Measurements from ENCODE around the gene GSK3B.
"Not testable (repeated sequence)": the region's sequence is repeated elsewhere in the genome, so short reads cannot be mapped to it uniquely, and the experiment has no call there.

The GSK3B gene

GRCh38 chr3:120059081-120059864 is 35.0 kb downstream of the GSK3B start:
- Histone ChIP-seq H3K9ac (ENCODE audit: low read length) (no peak overlapping the region), H3K27ac (ENCODE audit: low read length) (no peak overlapping the region), H3K4me3 (ENCODE audit: low read length) (no peak overlapping the region), H3K4me2 (ENCODE audit: low read depth, low read length) (no peak overlapping the region), H3K9me2 (replicated peaks; ENCODE audit: insufficient read depth, low read length) (no peaks in the 10 kb centered on the region), H2AFZ (ENCODE audit: low read length) (no peak overlapping the region), H3K4me1 (ENCODE audit: low read length) (no peaks in the 10 kb centered on the region), H3K36me3 (replicated peaks; ENCODE audit: insufficient read depth, low read length) (no peaks in the 10 kb centered on the region; the same call in 1 of the 2 replicates), H3K9me3 (replicated peaks; ENCODE audit: insufficient read depth, low read length) (no peaks in the 10 kb centered on the region), H3F3A (ENCODE audit: insufficient read depth, low read length) (no peaks in the 10 kb centered on the region), H4K20me1 (ENCODE audit: insufficient read depth, low read length) (peaks cover 18% of the 10 kb centered on the region; the same call in 1 of the 2 replicates), H3K79me2 (ENCODE audit: low read length) (peaks cover 98% of the 10 kb centered on the region), H3K27me3 (replicated peaks; ENCODE audit: insufficient read depth, low read length) (no peaks in the 10 kb centered on the region)
- TF ChIP-seq EZH2phosphoT487 (IDR thresholded peaks at IDR 0.05; ENCODE audit: low read length) (no peak), EZH2 (optimal IDR thresholded peaks at IDR 0.05; ENCODE audit: low read depth, low read length) (no peak), CTCF (IDR thresholded peaks at IDR 0.05; ENCODE audit: low read length) (no peak)
- DNase-seq = no peak

- Histone ChIP-seq H3K4me2 (ENCODE audit: low read depth, low read length) (no peak overlapping the region), H4K20me1 (ENCODE audit: insufficient read depth, low read length) (peaks cover 12% of the 10 kb centered on the region; the same call in 1 of the 2 replicates), H3K9ac (ENCODE audit: low read length) (no peak overlapping the region), H3K27me3 (replicated peaks; ENCODE audit: insufficient read depth, low read length) (no peaks in the 10 kb centered on the region), H3K9me2 (replicated peaks; ENCODE audit: insufficient read depth, low read length) (no peaks in the 10 kb centered on the region), H3K36me3 (replicated peaks; ENCODE audit: insufficient read depth, low read length) (no peaks in the 10 kb centered on the region; the same call in 1 of the 2 replicates), H3K79me2 (ENCODE audit: low read length) (peaks cover 99% of the 10 kb centered on the region), H2AFZ (ENCODE audit: low read length) (no peak overlapping the region), H3F3A (ENCODE audit: insufficient read depth, low read length) (0 out of 2 replicates have a peak, but pooled peaks cover 1% of the 10 kb centered on the region), H3K4me1 (ENCODE audit: low read length) (peaks cover 2% of the 10 kb centered on the region; the same call in 1 of the 2 replicates), H3K9me3 (replicated peaks; ENCODE audit: insufficient read depth, low read length) (no peaks in the 10 kb centered on the region), H3K27ac (ENCODE audit: low read length) (no peak overlapping the region), H3K4me3 (ENCODE audit: low read length) (no peak overlapping the region)
- TF ChIP-seq EZH2 (optimal IDR thresholded peaks at IDR 0.05; ENCODE audit: low read depth, low read length) (no peak), EZH2phosphoT487 (IDR thresholded peaks at IDR 0.05; ENCODE audit: low read length) (no peak), CTCF (IDR thresholded peaks at IDR 0.05; ENCODE audit: low read length) (no peak)
- DNase-seq = no peak
Measured at GRCh38 chr3:120057626-120058025, 36.6 kb downstream of the GSK3B start.

- Histone ChIP-seq H3K9ac (ENCODE audit: low read length) (no peak overlapping the region), H4K20me1 (ENCODE audit: insufficient read depth, low read length) (0 out of 2 replicates have a peak, but pooled peaks cover 6% of the 10 kb centered on the region), H3K4me3 (ENCODE audit: low read length) (no peak overlapping the region), H3K27ac (ENCODE audit: low read length) (no peak overlapping the region), H2AFZ (ENCODE audit: low read length) (no peak overlapping the region), H3K27me3 (replicated peaks; ENCODE audit: insufficient read depth, low read length) (no peaks in the 10 kb centered on the region), H3K4me2 (ENCODE audit: low read depth, low read length) (no peak overlapping the region), H3K9me3 (replicated peaks; ENCODE audit: insufficient read depth, low read length) (no peaks in the 10 kb centered on the region), H3F3A (ENCODE audit: insufficient read depth, low read length) (0 out of 2 replicates have a peak, but pooled peaks cover 4% of the 10 kb centered on the region), H3K79me2 (ENCODE audit: low read length) (peaks cover 99% of the 10 kb centered on the region), H3K9me2 (replicated peaks; ENCODE audit: insufficient read depth, low read length) (no peaks in the 10 kb centered on the region), H3K4me1 (ENCODE audit: low read length) (peaks cover 8% of the 10 kb centered on the region), H3K36me3 (replicated peaks; ENCODE audit: insufficient read depth, low read length) (no peaks in the 10 kb centered on the region; the same call in 1 of the 2 replicates)
- DNase-seq = no peak
- TF ChIP-seq EZH2phosphoT487 (IDR thresholded peaks at IDR 0.05; ENCODE audit: low read length) (no peak), CTCF (IDR thresholded peaks at IDR 0.05; ENCODE audit: low read length) (no peak), EZH2 (optimal IDR thresholded peaks at IDR 0.05; ENCODE audit: low read depth, low read length) (no peak)
Measured at GRCh38 chr3:120057029-120057428, 37.2 kb downstream of the GSK3B start.

- H3K9me3 ChIP-seq (replicated peaks; ENCODE audit: insufficient read depth, low read length); H3K27ac ChIP-seq (ENCODE audit: low read length); DNase-seq; H3F3A ChIP-seq (ENCODE audit: insufficient read depth, low read length); H3K36me3 ChIP-seq (replicated peaks; ENCODE audit: insufficient read depth, low read length); H2AFZ ChIP-seq (ENCODE audit: low read length); H3K4me3 ChIP-seq (ENCODE audit: low read length); H3K9ac ChIP-seq (ENCODE audit: low read length); H4K20me1 ChIP-seq (ENCODE audit: insufficient read depth, low read length); H3K27me3 ChIP-seq (replicated peaks; ENCODE audit: insufficient read depth, low read length); H3K9me2 ChIP-seq (replicated peaks; ENCODE audit: insufficient read depth, low read length); H3K4me2 ChIP-seq (ENCODE audit: low read depth, low read length): not testable (repeated sequence)
- H3K4me1 ChIP-seq (ENCODE audit: low read length) = peaks cover 12% of the 10 kb centered on the region
- peaks cover 99% of the 10 kb centered on the region for H3K79me2 ChIP-seq (ENCODE audit: low read length)
Measured at GRCh38 chr3:120053647-120054046, 40.6 kb downstream of the GSK3B start.
